ENCODE measurements around the gene TNFRSF1A.

TNFRSF1A gene

DNA sequence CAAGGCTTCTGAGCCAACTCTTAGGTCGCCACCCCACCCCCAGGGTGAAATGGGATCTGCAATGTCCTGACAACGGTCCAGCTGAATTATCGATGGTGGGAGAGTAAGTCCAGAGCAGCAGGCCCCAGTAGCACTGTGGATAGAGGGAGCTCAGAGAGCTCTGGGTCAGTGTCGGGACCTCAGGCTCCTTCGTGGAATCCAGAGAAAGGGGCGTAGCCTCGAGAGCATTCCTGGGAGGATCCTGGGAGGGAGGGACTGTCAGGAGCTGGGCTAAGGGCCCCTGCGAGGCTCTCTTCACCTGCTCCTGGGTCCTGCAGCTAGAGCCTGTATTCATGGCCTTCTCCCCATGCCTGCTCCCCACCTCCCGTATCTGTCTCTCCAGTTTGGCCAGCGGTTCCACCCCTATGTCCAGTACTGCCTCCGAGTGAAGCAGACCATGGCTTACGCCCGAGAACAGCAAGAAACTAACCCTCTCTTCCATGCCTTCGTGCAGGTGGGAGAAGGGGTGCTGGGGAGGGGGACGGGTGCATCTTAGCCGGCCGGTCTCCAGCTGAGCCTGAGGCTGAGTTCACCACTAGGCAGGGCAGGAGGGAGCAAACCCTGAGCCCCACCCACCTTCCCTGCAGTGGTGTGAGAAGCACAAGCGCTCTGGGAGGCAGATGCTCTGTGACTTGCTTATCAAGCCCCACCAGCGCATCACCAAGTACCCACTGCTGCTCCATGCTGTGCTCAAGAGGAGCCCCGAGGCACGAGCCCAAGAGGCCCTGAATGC, 24.8 kb downstream of the TNFRSF1A start:
- no peak overlapping the region for H3K4me2 ChIP-seq (ENCODE audit: low read length)
- WGBS (ENCODE audit: extremely low coverage, insufficient coverage, low lambda C conversion rate) = no CpG with 5 or more reads among the region's 21 CpGs

DNA sequence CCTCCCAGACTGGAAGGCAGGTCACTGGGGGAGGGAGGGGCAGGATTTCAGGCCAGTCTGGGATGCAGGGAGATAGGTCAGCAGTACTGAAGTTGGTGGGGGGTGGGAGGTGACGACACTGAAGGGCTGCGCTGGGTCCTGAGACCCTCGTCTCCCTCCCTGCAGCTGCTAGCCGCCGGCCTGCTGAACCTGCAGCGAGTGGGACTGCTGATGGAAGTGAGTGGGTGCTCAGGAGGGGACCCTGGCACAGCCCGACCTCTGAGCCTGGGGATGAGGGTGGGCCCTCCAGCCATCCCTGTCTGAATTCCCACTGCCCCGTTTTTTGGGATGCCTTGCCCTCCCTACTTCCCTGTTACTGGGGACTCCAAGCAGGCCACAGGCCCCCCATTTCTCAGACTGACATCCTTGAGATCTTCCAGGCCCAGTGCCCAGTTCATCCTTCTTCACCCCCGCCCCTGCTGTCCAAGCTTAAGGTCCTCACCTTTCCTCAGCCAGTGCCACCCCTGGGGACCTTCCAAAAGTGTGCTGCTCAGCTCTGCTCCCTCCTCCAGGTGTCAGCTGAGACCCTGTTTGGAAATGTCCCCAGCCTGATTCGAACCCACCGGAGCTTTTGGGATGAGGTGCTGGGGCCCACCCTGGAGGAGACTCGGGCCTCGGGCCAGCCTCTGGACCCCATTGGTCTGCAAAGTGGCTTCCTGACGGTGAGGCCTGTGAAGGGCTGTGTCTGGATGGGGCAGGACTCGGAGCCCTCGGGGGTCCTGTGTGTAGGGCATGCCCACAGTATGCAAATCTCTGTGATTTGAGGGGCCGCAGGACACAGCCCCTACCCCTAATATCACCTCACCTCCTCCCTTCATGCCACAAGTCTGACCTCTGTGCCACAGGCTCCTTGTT, 25.9 kb downstream of the TNFRSF1A start:
- H4K8ac ChIP-seq (ENCODE audit: low read depth, low read length) = no peak overlapping the region
- no peak overlapping the region for H3K23ac ChIP-seq (ENCODE audit: low read length)
- H3K4me2 ChIP-seq (ENCODE audit: low read length) = no peak overlapping the region
- no peaks in the 10 kb centered on the region for H3K27me3 ChIP-seq (ENCODE audit: insufficient read depth, low read length, poor library complexity)
- no peaks in the 10 kb centered on the region for H3K79me1 ChIP-seq (ENCODE audit: low read length)
- no peak overlapping the region for H3K56ac ChIP-seq (ENCODE audit: low read length)
- no peak for DNase-seq
- H3K4me1 ChIP-seq (ENCODE audit: control insufficient read depth, low read depth, low read length) = peaks cover 7% of the 10 kb centered on the region
- H3K79me2 ChIP-seq (ENCODE audit: control insufficient read depth, insufficient read depth, low read length) = no peaks in the 10 kb centered on the region
- H2BK5ac ChIP-seq (ENCODE audit: low read length) = no peak overlapping the region
- H2BK15ac ChIP-seq (replicated peaks; ENCODE audit: low read depth) = no peak overlapping the region
- H3K27ac ChIP-seq (ENCODE audit: low read depth, low read length) = no peak overlapping the region
- no peak overlapping the region for H2BK120ac ChIP-seq (ENCODE audit: low read depth, low read length)
- H3K9ac ChIP-seq (ENCODE audit: low read length) = no peak overlapping the region
- no peak overlapping the region for H3K18ac ChIP-seq (ENCODE audit: low read length)
- H2AK5ac ChIP-seq (ENCODE audit: low read length) = no peak overlapping the region
- H4K5ac ChIP-seq (ENCODE audit: low read length) = no peak overlapping the region
- WGBS (ENCODE audit: extremely low coverage, insufficient coverage, low lambda C conversion rate) = no CpG with 5 or more reads among the region's 17 CpGs
- no peak overlapping the region for H3K4me3 ChIP-seq (ENCODE audit: low read length)
- no peaks in the 10 kb centered on the region for H3K36me3 ChIP-seq (ENCODE audit: control insufficient read depth, insufficient read depth, low read length)
- no peak overlapping the region for H3K4ac ChIP-seq (ENCODE audit: low read depth, low read length)

More for the DNA sequence above, 24.8 kb downstream of the TNFRSF1A start:
- Histone ChIP-seq H4K5ac (ENCODE audit: low read length) (no peak overlapping the region), H3K79me1 (ENCODE audit: low read length) (no peaks in the 10 kb centered on the region), H3K4ac (ENCODE audit: low read depth, low read length) (no peak overlapping the region), H2BK15ac (replicated peaks; ENCODE audit: low read depth) (no peak overlapping the region), H3K23ac (ENCODE audit: low read length) (no peak overlapping the region), H3K4me1 (ENCODE audit: control insufficient read depth, low read depth, low read length) (peaks cover 12% of the 10 kb centered on the region), H3K27me3 (ENCODE audit: insufficient read depth, low read length, poor library complexity) (no peaks in the 10 kb centered on the region), H3K27ac (ENCODE audit: low read depth, low read length) (no peak overlapping the region), H3K9ac (ENCODE audit: low read length) (no peak overlapping the region), H3K56ac (ENCODE audit: low read length) (peak overlapping the region; percentile 69), H2BK5ac (ENCODE audit: low read length) (no peak overlapping the region), H4K8ac (ENCODE audit: low read depth, low read length) (no peak overlapping the region), H2BK120ac (ENCODE audit: low read depth, low read length) (no peak overlapping the region), H3K36me3 (ENCODE audit: control insufficient read depth, insufficient read depth, low read length) (no peaks in the 10 kb centered on the region), H3K4me3 (ENCODE audit: low read length) (no peak overlapping the region), H2AK5ac (ENCODE audit: low read length) (peak overlapping the region; percentile 35), H3K79me2 (ENCODE audit: control insufficient read depth, insufficient read depth, low read length) (no peaks in the 10 kb centered on the region), H3K18ac (ENCODE audit: low read length) (no peak overlapping the region)
- peak; percentile 68 for DNase-seq

DNA sequence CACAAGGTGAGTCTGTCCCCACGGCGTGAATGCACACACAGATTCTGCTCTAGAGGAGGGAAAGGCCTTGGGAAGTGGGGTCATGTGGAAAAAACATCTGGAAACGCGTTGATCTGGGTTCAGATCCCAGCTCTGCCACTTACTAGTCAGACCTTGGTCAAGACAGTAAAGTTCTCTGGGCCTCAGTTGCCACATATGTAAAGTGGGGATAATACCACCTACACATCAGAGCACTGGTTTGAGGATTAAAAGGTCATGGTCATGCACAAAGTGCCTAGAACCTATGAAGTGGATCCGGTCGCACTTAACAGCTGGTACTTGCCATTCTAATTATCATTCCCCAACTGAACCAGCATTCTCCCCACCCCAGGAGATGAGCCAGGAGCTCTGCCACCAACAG, 26.7 kb downstream of the TNFRSF1A start:
- Histone ChIP-seq H3K27ac (ENCODE audit: low read depth, low read length) (no peak overlapping the region), H3K4me1 (ENCODE audit: control insufficient read depth, low read depth, low read length) (peaks cover 7% of the 10 kb centered on the region), H3K4me2 (ENCODE audit: low read length) (no peak overlapping the region), H3K36me3 (ENCODE audit: control insufficient read depth, insufficient read depth, low read length) (no peaks in the 10 kb centered on the region), H3K79me1 (ENCODE audit: low read length) (no peaks in the 10 kb centered on the region), H4K5ac (ENCODE audit: low read length) (no peak overlapping the region), H4K8ac (ENCODE audit: low read depth, low read length) (no peak overlapping the region), H2BK15ac (replicated peaks; ENCODE audit: low read depth) (no peak overlapping the region), H3K27me3 (ENCODE audit: insufficient read depth, low read length, poor library complexity) (no peaks in the 10 kb centered on the region), H3K23ac (ENCODE audit: low read length) (no peak overlapping the region), H3K4me3 (ENCODE audit: low read length) (no peak overlapping the region), H3K9ac (ENCODE audit: low read length) (no peak overlapping the region), H3K79me2 (ENCODE audit: control insufficient read depth, insufficient read depth, low read length) (no peaks in the 10 kb centered on the region), H3K56ac (ENCODE audit: low read length) (no peak overlapping the region), H3K18ac (ENCODE audit: low read length) (no peak overlapping the region), H2AK5ac (ENCODE audit: low read length) (no peak overlapping the region), H2BK5ac (ENCODE audit: low read length) (no peak overlapping the region), H2BK120ac (ENCODE audit: low read depth, low read length) (no peak overlapping the region), H3K4ac (ENCODE audit: low read depth, low read length) (no peak overlapping the region)
- no peak for DNase-seq
- no CpG with 5 or more reads among the region's 6 CpGs for WGBS (ENCODE audit: extremely low coverage, insufficient coverage, low lambda C conversion rate)

GRCh38 chr12:6314776-6315175, 27.1 kb downstream of the TNFRSF1A start:
- Histone ChIP-seq H3K23ac (ENCODE audit: low read length) (no peak overlapping the region), H3K27me3 (ENCODE audit: insufficient read depth, low read length, poor library complexity) (no peaks in the 10 kb centered on the region), H3K27ac (ENCODE audit: low read depth, low read length) (no peak overlapping the region), H3K4me3 (ENCODE audit: low read length) (no peak overlapping the region), H4K5ac (ENCODE audit: low read length) (no peak overlapping the region), H2BK120ac (ENCODE audit: low read depth, low read length) (no peak overlapping the region), H2AK5ac (ENCODE audit: low read length) (no peak overlapping the region), H3K36me3 (ENCODE audit: control insufficient read depth, insufficient read depth, low read length) (no peaks in the 10 kb centered on the region), H2BK5ac (ENCODE audit: low read length) (no peak overlapping the region), H3K79me2 (ENCODE audit: control insufficient read depth, insufficient read depth, low read length) (no peaks in the 10 kb centered on the region), H3K56ac (ENCODE audit: low read length) (no peak overlapping the region), H2BK15ac (replicated peaks; ENCODE audit: low read depth) (no peak overlapping the region), H3K18ac (ENCODE audit: low read length) (no peak overlapping the region), H3K4me1 (ENCODE audit: control insufficient read depth, low read depth, low read length) (peaks cover 9% of the 10 kb centered on the region), H3K79me1 (ENCODE audit: low read length) (no peaks in the 10 kb centered on the region), H3K4me2 (ENCODE audit: low read length) (no peak overlapping the region), H4K8ac (ENCODE audit: low read depth, low read length) (no peak overlapping the region), H3K9ac (ENCODE audit: low read length) (no peak overlapping the region), H3K4ac (ENCODE audit: low read depth, low read length) (no peak overlapping the region)
- no peak for DNase-seq
- WGBS (ENCODE audit: extremely low coverage, insufficient coverage, low lambda C conversion rate) = no CpG with 5 or more reads among the region's 9 CpGs

DNA sequence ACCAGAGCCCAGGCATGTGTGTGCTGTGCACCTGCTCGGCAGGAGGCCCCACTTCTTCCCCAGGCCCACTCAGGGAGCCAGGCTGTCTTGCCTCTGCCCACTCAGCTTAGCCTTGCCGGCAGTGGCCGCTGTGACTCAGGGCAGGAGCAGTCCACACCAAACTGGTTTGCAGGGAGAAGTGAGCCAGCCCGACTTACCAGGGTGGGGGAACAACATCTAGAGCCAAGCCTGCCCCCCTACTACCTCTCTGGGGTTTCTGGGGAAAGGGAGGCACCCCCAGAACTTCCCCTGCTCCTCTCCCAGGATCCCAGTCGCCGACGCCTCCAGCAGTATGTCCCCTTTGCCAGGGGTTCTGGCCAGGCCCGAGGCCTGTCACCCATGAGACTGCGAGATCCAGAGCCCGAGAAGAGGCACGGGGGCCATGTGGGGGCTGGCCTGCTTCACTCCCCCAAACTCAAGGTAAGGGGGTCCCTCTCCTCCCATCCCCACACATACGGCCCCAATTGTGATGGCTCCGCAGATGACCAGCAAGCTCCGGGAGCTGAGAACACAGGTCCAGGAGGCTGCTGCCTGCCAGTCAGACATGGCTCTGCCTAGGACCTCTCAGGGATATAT, 28.4 kb downstream of the TNFRSF1A start:
- Histone ChIP-seq H3K4me3 (ENCODE audit: low read length) (no peak overlapping the region), H3K27ac (ENCODE audit: low read depth, low read length) (no peak overlapping the region), H2AK5ac (ENCODE audit: low read length) (no peak overlapping the region), H3K79me2 (ENCODE audit: control insufficient read depth, insufficient read depth, low read length) (no peaks in the 10 kb centered on the region), H3K79me1 (ENCODE audit: low read length) (no peaks in the 10 kb centered on the region), H3K27me3 (ENCODE audit: insufficient read depth, low read length, poor library complexity) (no peaks in the 10 kb centered on the region), H3K9ac (ENCODE audit: low read length) (peak overlapping the region; percentile 2), H4K5ac (ENCODE audit: low read length) (no peak overlapping the region), H3K36me3 (ENCODE audit: control insufficient read depth, insufficient read depth, low read length) (no peaks in the 10 kb centered on the region), H2BK5ac (ENCODE audit: low read length) (no peak overlapping the region), H3K4me1 (ENCODE audit: control insufficient read depth, low read depth, low read length) (peaks cover 9% of the 10 kb centered on the region), H2BK15ac (replicated peaks; ENCODE audit: low read depth) (no peak overlapping the region), H3K56ac (ENCODE audit: low read length) (peak overlapping the region; percentile 73), H3K18ac (ENCODE audit: low read length) (no peak overlapping the region), H3K4ac (ENCODE audit: low read depth, low read length) (no peak overlapping the region), H4K8ac (ENCODE audit: low read depth, low read length) (no peak overlapping the region), H2BK120ac (ENCODE audit: low read depth, low read length) (no peak overlapping the region), H3K4me2 (ENCODE audit: low read length) (no peak overlapping the region), H3K23ac (ENCODE audit: low read length) (no peak overlapping the region)
- no peak for DNase-seq
- no CpG with 5 or more reads among the region's 14 CpGs for WGBS (ENCODE audit: extremely low coverage, insufficient coverage, low lambda C conversion rate)
